RKO (cell line): ENCODE data around the gene ARHGEF38.
A peak's percentile ranks its signal among the peaks of the same experiment; 100 is the strongest.
"Not testable (repeated sequence)": the region's sequence is repeated elsewhere in the genome, so short reads cannot be mapped to it uniquely, and the experiment has no call there.

Experiments
- DNase-seq: peaks from one replicate; pipeline ENCODE4 v3.0.0-alpha.2; 2016; ENCODE audit warnings: low spot score

Gene ARHGEF38

DNA sequence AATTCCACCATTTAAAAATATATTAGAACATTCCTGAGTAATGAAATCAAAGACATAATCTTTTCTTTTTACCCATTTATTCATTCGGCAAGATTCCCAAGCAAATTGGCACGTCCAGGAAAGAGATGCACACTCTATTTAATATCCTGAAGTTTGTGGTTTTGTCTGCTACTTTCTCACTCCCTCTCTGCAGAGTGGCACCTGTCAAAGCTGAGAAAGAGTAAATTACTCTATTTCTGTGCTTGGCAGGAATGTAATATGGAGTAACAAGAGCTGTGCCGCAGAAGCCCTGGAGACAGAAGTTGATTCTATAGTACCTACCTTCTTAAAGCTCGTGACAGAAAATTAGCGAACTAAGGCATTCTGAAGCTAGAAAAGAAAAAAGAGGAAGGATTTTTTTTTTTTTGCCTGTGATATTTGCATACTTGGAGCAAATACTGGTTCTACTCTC lies 161.7 kb downstream of the ARHGEF38 start:
- no peak for DNase-seq

DNA sequence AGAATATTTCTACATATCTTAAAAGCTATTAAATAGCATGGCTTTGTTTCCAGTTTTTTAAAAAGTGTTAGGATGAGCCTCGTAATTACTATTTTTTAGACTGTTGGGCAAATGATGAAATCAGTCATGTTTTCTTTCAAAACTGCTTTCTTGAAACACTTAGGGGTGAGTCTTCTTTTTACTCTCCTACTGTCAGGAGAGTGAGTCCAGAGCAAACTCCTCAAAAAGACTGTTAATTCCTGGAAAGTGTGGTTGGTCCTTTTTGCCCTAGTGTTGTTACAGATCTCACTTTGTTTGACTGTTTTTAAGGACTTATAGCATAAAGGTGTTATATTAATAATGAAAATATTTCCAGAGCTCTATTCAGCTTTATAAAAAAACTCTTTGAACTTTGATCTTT lies 162.5 kb downstream of the ARHGEF38 start:
- no peak for DNase-seq

DNA sequence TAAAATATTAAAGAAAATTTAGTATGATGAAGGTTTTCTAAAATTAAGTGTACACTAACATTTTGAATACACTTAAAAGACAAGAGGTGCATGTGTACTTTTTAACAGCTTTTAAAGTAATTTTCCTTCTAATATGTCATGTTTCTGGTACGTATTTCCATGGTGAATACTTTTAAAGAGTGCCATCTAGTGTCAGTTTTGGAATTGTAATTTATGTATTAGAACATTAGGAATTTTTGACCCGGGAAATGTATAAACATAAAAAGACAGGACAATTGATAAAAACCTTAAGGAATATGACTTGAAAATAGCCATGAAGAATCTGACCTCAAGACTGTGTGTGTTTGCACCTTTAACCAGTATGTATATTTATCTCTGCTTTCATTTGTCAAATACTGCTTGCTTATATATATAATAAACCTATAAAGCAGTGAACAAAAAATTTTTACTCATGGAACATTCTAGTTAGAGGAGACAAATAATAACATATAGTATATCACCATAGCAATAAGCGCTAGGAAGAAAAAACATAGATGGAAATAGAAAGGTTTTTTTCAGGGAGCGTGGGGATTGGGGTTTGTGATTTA lies 163.4 kb downstream of the ARHGEF38 start:
- DNase-seq: peak; percentile 73

DNA sequence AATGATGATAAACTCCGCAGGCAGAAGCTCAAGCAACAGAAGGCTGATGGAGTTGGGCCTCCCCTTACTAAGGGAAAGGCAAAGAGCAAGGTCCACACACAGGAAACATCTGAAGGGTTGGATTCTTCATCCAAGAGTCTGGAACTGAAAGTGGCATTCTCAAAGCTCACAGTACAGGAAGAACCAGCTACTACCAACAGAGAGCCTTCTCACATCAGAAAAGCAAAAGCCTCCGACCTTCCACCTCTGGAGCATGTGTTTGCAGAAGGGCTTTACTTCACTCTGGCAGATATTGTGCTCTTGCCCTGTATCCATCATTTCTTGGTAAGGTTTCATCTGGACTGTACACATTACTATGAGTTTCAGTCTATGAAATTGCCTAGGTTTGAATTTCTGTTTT lies 166.8 kb downstream of the ARHGEF38 start:
- no peak for DNase-seq

DNA sequence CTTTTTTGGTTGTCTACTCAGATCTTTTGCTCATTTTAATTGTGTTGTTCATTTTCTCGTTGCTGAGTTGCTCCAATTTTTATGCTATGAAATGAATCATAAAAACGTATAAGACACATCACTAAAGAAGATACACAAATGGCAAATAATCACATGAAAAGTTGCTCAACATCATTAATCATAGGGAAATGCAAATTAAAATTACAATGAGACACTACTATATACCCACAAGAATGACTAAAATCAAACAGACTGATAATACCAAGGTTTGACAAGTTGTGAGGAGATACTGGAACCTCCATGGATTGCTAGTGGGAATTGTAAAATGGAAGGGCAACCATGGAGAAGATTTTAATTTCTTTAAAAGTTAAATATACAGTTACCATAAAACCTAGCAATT lies 173.2 kb downstream of the ARHGEF38 start:
- DNase-seq: no peak

DNA sequence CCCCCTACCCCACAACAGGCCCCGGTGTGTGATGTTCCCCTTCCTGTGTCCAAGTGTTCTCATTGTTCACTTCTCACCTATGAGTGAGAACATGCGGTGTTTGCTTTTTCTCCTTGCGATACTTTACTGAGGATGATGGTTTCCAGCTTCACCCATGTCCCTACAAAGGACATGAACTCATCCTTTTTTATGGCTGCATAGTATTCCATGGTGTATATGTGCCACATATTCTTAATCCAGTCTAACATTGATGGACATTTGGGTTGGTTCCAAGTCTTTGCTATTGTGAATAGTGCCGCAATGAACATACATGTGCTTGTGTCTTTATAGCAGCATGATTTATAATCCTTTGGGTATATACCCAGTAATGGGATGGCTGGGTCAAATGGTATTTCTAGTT lies 177.5 kb downstream of the ARHGEF38 start:
- not testable (repeated sequence) for DNase-seq
